Neural cell (in vitro differentiated cells): ENCODE results near the gene OBSL1.

Experiments
- CTCF ChIP-seq: fragments of 450-650 bp; IDR thresholded peaks from 2 replicates; pipeline ENCODE4 v1.5.1; 2014; ENCODE audit warnings: antibody characterized with exemption, mild to moderate bottlenecking, moderate library complexity; ENCODE audit not compliant: poor library complexity, severe bottlenecking
- EP300 ChIP-seq: fragments of 450-650 bp; conservative IDR thresholded peaks from 2 replicates; pipeline ENCODE4 v1.6.1; 2014; ENCODE audit warnings: antibody characterized with exemption, mild to moderate bottlenecking, moderate library complexity; ENCODE audit not compliant: poor library complexity, severe bottlenecking
- EZH2 ChIP-seq: fragments of 200-600, 300-800 bp; shearing (Covaris generic), sonication (generic); IDR thresholded peaks from 2 replicates; pipeline ENCODE4 v1.6.1; 2014; ENCODE audit warnings: antibody characterized with exemption, low read length, borderline replicate concordance, mild to moderate bottlenecking; ENCODE audit not compliant: insufficient read depth, poor library complexity, severe bottlenecking
- MXI1 ChIP-seq: fragments of 450-650 bp; conservative IDR thresholded peaks from 2 replicates; pipeline ENCODE4 v1.6.1; 2014; ENCODE audit warnings: antibody characterized with exemption, mild to moderate bottlenecking; ENCODE audit not compliant: poor library complexity, severe bottlenecking
- POLR2AphosphoS5 ChIP-seq: IDR thresholded peaks from 2 replicates; pipeline ENCODE4 v1.6.1; 2012
- RAD21 ChIP-seq: fragments of 450-650 bp; conservative IDR thresholded peaks from 2 replicates; pipeline ENCODE4 v1.6.1; 2014; ENCODE audit warnings: antibody characterized with exemption, mild to moderate bottlenecking, moderate library complexity
- REST ChIP-seq: IDR thresholded peaks from 2 replicates; pipeline ENCODE4 v1.6.1; 2012; ENCODE audit warnings: borderline replicate concordance
- SMC3 ChIP-seq: fragments of 450-650 bp; conservative IDR thresholded peaks from 2 replicates; pipeline ENCODE4 v1.6.1; 2014; ENCODE audit warnings: antibody characterized with exemption, mild to moderate bottlenecking, moderate library complexity; ENCODE audit not compliant: poor library complexity
- TAF1 ChIP-seq: IDR thresholded peaks from 2 replicates; pipeline ENCODE4 v1.6.1; 2012; ENCODE audit warnings: low read depth

DNA sequence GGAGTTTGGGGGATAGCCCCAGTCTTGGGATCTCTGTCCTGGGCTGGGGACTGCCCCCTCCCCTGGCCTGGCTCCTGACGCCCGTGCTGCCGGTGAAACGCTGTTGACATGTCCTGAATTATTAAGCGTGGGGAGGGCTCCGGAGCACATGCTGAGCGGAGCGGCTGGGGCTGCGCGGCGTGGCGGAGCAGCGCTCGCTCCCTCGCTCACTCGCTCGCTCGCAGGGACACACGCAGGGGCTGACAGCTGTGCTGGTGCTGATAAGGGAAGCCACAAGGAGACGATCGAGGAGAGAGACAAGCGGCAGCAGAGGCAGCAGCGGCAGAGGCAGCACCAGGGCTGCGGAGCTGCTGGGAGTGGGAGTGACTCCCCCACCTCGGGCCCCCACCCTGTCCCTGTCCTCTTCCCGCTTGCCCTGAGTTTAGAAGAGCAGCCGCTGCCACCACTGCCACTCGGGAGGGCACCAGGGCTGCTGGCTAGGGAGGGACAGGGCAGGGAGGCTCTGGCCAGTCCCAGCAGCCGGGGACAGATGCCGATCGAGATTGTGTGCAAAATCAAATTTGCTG lies 57.1 kb downstream of the OBSL1 start, which contains the start of gene ASIC4:
- TF ChIP-seq SMC3 = no peak
- TF ChIP-seq CTCF = peak; percentile 38
- TF ChIP-seq POLR2AphosphoS5 = peak; percentile 43
- no peak for TF ChIP-seq EZH2
- TF ChIP-seq RAD21 = peak; percentile 43
- TF ChIP-seq EP300 = peak; percentile 44
- no peak for TF ChIP-seq TAF1
- TF ChIP-seq REST = no peak
- peak; percentile 56 for TF ChIP-seq MXI1
